GM18511 (cell line): ENCODE measurements around the gene CTNS.
"Not testable (repeated sequence)": the region's sequence is repeated elsewhere in the genome, so short reads cannot be mapped to it uniquely, and the experiment has no call there.

ENCODE experiments used
- ATAC-seq: cut with Tn5 transposase; IDR thresholded peaks from one replicate; pipeline ENCODE4 v1.9.1; 2021; ENCODE audit warnings: mild to moderate bottlenecking, moderate library complexity; ENCODE audit not compliant: unreplicated experiment

Gene CTNS

DNA sequence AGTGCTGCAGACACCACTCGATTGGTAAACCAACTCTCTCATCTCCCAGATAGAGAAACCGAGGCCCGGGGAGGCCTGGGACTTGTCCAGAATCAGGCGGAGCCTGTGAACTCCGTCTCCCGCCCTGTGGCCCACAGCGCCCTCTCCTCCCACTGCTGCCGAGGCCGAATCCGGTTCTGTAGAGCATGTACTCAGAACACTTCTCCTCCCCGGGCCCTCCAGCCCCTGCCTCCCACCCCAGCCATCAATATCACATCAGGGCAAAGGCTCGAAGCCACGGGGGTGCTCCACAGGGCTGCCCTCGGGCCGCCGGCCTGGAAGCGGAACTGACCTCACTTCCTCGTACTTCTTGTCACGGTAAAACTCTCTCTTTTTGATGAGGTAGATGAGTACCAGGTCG lies 45.0 kb downstream of the CTNS start:
- ATAC-seq, result no peak

DNA sequence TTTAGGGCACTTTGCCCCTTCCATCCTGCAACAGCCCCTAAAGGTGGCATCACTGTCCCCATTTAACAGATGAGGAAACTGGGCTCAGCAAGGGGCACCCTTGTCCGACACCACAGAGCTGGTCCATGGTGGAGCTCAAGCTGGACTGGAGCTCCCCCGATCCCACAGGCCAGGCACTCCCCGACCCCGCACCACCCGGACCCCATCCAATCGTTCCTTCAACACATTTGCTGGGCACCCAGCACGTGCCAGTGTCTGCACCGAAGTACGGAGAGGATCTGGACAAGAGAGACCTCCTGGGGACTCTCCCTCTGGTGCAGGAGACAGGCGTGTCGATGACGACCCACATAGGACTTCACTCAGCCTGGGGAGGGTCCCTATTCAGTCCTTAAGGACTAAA lies 45.5 kb downstream of the CTNS start:
- no peak for ATAC-seq

GRCh38 chr17:3683054-3683511 lies 46.5 kb downstream of the CTNS start:
- ATAC-seq, result no peak

DNA sequence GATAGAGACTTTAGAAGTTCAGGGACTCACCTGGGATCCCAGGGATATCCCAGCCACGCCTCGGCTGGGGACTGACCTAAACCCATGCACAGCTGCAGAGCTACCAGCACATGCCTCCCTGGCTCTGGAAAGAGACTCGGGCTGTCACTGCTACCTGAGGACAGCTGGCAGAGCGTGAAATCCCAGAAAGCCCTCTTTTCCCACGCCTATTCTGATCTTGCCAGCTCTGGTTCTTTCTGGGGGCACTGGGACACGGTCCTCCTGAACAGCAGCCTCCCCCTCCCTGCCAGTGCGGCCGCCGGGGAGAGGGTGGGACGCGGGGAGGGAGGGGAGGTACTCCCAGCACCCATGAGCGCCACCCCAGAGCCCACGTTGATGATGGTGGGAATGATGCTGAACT lies 48.6 kb downstream of the CTNS start:
- ATAC-seq, result no peak

GRCh38 chr17:3688027-3688553 lies 51.5 kb downstream of the CTNS start:
- ATAC-seq, result no peak

DNA sequence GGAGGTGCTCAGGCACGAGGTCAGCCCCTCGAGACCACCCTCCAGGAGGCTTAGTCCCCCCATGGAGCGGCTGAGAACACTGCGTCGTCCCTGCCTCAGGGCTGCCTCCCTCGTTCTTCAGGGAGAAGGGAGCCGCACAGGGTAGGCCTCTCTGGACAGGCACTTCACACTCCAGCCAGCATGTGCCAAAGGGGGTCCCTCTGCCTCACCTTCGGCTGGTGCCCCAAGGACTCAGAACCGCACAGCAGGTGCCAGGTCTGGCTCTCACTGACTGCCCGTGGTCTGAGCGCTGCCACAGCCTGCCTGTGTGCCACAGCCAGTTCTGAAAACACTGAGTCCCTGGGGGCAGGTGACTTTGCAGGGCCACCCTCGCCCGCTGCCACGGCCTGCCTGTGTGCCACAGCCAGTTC lies 52.3 kb downstream of the CTNS start:
- no peak for ATAC-seq

GRCh38 chr17:3689262-3690093 lies 52.9 kb downstream of the CTNS start:
- ATAC-seq, result no peak

DNA sequence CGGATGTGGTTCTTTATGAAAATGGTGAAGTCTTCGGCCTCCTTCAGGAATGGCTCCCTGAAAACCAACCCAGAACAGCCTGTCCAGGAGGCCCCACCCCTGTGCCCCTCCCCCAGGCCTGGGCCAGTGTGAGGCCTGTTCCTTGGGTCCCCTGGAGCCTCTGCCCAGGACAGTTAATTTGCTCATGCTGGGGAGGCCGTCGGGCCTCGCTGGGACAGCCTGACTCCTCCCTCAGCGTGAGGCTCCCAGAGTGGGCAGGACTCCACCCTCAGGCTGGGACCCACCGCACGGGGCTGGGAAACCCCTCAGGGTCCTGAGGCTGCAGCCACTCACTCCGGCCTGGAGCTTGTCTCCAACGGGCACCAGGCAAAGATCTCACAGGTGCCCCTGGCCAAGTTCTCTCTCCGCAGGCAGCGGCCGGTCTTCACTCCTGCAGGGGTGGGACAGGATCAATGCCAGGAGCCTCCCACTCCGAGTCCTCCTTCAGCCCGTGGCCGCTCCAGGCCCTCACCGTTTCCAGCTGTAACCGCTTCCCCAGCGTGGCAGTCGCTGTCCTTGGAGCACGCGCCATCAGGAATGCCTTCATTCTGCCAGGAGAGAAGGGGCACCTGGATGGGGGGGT lies 53.6 kb downstream of the CTNS start:
- no peak for ATAC-seq

DNA sequence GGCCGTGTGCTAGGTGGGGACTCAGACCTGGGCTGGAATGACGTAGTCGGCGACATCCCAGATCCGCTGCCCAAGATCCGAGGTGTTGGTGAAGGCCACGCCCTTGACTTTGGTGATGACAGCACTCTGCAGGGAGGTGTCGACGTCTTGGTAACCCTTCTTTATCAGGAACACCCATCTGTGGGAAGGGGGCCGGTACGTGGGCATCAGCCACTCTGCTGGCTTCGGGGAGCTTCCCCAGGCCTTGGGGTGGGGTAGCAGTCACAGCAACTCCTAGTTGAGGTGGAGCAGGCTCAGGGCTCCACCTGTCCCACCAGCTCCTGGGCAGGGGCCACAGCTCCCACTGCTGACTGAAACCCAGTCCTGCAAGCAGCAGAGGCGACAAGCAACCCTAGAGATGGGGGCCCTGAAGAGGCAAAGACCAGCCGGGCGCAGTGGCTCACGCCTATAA lies 55.1 kb downstream of the CTNS start:
- no peak for ATAC-seq

- ATAC-seq, result no peak
Observed at GRCh38 chr17:3692346-3692745, 55.8 kb downstream of the CTNS start.

DNA sequence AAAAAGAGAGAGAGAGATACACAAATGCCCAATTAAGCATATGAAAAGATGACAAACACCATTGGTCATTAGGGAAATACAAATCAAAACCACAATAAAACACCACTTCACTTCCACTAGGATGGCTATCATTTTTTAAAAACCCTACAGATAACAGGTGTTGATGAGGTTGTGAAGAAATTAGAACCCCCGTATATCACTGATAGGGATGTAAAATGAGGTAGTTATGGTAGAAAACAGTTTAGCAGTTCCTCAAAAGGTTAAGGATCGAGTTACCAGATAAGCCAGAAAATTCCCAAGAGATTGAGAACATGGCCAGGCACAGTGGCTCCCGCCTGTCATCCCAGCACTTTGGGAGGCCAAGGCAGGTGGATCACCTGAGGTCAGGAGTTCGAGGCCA lies 56.6 kb downstream of the CTNS start:
- ATAC-seq, result no peak

- ATAC-seq, result peak; percentile 62
Observed at GRCh38 chr17:3693829-3694231, 57.3 kb downstream of the CTNS start.

- no peak for ATAC-seq
Observed at GRCh38 chr17:3695129-3695722, 58.7 kb downstream of the CTNS start.

DNA sequence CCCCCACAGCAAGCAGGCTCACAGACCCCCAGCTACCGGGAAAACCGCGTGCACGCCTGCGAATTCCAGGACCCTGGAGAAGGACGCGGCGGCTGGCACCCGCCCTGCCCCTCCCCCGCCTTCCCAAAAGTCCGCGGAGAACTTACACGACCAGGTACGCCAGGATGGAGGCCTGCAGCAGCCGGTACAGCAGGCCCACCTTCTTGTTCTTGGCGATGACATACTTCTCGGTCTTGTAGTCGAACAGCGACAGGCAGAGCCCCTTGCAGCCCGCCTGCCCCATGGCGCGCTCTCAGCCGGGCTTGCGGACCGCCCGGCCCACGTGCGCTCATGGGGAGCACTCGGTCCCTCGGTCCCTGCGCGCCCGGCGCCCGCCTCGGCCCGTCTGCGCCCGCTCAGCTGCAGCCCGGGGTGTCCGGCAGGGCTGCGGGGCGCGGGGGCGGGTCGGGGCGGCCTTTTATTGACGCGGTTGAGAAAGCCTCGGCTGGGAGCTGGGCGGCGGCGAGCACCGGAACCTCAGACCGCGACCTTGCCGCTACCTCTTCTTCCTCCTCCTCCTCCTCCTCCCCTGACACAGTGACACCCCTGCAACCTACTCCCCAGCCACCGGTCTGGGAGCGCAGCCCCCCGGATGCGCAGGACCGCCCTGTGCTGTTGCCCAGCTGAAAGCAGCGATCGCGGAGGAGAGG lies 59.3 kb downstream of the CTNS start, which contains the start of gene P2RX5:
Gene P2RX5 (minus strand): TSS at position 433 of the 689 bp plus-strand sequence. CDS start 150 bp downstream, at position 283.
- no peak for ATAC-seq

GRCh38 chr17:3697103-3697476 lies 60.5 kb downstream of the CTNS start:
- no peak for ATAC-seq

DNA sequence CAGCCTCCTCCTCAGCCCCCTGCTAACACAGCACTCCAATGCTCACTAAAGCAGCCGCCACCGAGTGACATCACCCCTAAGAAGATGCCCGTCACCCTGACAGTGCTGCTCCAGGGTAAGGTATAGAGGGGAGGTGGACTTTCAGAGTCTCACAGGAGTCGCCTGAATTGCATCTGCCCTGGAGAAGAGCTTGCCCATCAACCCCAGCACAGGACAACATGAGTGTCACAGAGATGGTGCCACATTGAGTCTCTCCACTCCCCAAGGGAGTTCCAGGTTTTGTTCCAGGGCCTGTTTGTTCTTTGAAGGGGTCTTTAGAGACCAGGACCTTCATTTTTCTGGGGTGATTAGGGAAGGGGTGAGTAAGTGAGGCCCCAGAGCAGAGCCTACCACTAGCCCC lies 61.6 kb downstream of the CTNS start:
- no peak for ATAC-seq

DNA sequence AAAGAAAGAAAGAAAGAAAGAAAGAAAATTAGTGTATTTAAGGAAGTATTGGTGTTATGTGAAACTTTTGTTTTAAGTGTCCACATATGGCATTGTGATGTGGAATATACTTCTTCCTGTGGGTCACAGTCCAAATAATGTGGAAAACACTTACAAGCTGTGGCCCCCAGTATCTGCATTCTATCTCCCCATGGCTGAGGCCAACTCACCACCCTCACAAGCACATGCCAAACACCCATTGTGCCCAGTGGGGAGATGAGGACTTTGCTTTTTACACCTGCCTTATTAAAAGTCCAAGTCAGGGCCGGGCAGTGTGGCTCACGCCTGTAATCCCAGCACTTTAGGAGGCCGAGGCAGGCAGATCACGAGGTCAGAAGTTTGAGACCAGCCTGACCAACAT lies 63.4 kb downstream of the CTNS start:
- no peak for ATAC-seq

DNA sequence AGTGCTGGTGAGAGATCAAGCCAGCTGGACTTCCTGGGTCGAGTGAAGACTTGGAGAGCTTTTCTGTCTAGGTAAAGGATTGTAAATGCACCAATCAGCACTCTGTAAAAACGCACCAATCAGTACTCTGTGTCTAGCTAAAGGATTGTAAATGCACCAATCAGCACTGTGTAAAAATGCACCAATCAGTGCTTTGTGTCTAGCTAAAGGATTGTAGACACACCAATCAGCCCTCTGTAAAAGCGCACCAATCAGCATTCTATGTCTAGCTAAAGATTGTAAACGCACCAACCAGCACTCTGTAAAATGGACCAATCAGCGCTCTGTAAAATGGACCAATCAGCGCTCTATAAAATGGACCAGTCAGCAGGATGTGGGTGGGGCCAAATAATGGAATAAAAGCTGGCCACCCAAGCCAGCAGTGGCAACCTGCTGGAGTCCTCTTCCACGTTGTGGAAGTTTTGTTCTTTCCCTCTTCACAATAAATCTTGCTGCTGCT lies 65.5 kb downstream of the CTNS start:
- not testable (repeated sequence) for ATAC-seq

DNA sequence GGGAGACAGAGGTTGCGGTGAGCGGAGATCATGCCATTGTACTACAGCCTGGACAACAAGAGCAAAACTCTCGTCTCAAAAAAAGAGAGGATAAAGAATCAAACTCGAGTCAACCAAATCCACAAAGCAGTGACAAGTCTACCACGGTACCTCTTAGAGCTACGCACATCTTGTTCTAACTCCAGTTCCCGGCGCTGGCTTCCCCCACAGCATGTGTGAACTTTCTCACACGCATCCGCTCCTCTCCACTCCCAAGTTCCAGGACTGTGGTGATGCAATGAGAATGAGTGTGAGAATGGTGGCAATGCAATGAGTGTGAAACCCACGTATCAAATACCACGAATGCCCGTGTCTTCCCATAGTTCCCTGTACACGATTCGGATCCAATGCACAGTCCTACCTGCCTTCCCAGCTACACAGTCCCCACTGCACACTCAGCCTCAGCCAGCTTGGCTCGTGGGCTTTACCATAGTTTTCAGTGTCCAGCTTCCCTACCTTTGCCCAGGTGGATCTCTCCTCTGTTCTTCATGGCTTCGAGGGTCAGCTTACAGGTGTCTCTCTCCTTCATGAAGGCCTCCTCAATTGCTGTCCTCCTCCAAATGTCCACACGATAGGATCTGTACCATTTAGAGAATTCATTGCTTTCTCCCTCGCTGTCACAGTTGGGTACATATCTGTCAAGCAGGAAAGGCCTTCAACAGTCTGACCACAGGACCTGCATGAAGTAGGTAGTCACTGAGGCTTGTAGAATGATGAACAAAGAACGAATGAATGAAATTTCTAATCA lies 68.6 kb downstream of the CTNS start:
- ATAC-seq, result no peak

DNA sequence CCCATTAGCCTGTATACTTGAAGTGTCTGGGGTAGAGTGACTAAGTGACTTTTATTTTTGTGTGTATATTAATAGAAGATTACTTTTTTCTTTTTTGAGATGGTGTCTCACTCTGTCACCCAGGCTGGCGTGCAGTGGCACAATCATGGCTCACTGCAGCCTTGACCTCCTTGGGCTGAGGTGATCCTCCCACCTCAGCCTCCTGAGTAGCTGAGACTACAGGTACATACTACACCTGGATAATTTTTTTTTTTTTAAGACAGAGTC lies 69.1 kb downstream of the CTNS start:
- ATAC-seq, result not testable (repeated sequence)
